PFSK-1 (cell line): ENCODE results near the gene TSC1.

Experiments
- FOXP2 ChIP-seq: optimal IDR thresholded peaks from 2 replicates; pipeline ENCODE3; 2011; ENCODE audit warnings: borderline replicate concordance, control low read depth, inconsistent platforms; ENCODE audit not compliant: insufficient read depth; ENCODE audit errors: extremely low read length, extremely low read depth
- POLR2AphosphoS5 ChIP-seq: IDR thresholded peaks from 2 replicates; pipeline ENCODE4 v1.6.1; 2012; ENCODE audit warnings: low read depth, mild to moderate bottlenecking, control low read depth, low read length, moderate library complexity
- SIN3A ChIP-seq: IDR thresholded peaks from 2 replicates; pipeline ENCODE4 v1.6.1; 2012; ENCODE audit warnings: mild to moderate bottlenecking, low read length, moderate library complexity, borderline replicate concordance; ENCODE audit not compliant: insufficient read depth
- TAF1 ChIP-seq: IDR thresholded peaks from 2 replicates; pipeline ENCODE4 v1.6.1; 2012; ENCODE audit warnings: low read length, control low read depth, borderline replicate concordance; ENCODE audit not compliant: insufficient read depth
- TF ChIP-seq, protein P1 (sequence below), 2 experiments: IDR thresholded peaks; 2 replicates each; pipeline versions ENCODE4 v1.6.1 to v1.8.0; 2011 to 2012; ENCODE audit warnings: low read depth in 2 of 2, low read length in 2 of 2, control low read depth in 1 of 2, inconsistent platforms in 1 of 2, mild to moderate bottlenecking in 1 of 2, moderate library complexity in 1 of 2; ENCODE audit not compliant: insufficient read depth in 1 of 2

Gene TSC1

DNA sequence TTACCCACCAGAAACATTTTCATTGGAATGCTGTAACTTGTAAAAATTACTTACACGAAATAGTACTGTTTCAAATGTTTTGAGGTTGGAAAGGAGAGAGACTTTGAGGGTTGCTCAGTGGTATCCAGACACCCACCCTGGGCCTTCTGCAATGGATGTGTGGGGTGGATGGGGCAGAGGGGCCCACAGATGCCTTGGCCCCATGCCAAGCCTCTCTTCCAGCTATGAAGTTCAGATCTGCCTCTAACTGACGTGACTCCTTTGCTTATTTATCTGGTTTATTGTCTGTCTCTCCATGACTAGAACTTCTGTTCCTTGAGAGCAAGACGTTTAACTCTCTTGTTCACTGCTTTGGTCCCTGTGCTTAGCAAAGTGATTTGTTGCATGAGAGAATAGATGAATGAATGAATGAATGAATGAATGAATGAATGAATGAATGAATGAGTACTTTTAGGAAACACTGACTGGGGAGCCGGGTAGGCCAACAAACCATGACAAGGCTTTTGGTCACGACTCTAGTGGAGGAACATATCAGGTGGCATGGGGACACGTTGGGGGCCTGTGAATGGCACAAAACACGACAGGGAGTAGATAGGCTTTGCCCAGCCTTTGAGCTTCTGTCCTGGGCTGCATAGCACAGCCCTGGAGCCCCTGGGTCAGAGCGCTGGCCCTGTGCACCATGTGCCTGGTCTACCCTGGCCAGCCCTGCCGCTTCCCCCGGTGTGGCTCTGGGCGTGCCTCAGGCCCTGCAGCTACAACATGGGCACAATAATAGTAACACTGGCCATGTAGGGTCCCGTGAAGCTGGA lies 98.1 kb downstream of the TSC1 start:
- TF ChIP-seq SIN3A (no peak), FOXP2 (no peak), POLR2AphosphoS5 (no peak)
- TF ChIP-seq, protein P1, sequence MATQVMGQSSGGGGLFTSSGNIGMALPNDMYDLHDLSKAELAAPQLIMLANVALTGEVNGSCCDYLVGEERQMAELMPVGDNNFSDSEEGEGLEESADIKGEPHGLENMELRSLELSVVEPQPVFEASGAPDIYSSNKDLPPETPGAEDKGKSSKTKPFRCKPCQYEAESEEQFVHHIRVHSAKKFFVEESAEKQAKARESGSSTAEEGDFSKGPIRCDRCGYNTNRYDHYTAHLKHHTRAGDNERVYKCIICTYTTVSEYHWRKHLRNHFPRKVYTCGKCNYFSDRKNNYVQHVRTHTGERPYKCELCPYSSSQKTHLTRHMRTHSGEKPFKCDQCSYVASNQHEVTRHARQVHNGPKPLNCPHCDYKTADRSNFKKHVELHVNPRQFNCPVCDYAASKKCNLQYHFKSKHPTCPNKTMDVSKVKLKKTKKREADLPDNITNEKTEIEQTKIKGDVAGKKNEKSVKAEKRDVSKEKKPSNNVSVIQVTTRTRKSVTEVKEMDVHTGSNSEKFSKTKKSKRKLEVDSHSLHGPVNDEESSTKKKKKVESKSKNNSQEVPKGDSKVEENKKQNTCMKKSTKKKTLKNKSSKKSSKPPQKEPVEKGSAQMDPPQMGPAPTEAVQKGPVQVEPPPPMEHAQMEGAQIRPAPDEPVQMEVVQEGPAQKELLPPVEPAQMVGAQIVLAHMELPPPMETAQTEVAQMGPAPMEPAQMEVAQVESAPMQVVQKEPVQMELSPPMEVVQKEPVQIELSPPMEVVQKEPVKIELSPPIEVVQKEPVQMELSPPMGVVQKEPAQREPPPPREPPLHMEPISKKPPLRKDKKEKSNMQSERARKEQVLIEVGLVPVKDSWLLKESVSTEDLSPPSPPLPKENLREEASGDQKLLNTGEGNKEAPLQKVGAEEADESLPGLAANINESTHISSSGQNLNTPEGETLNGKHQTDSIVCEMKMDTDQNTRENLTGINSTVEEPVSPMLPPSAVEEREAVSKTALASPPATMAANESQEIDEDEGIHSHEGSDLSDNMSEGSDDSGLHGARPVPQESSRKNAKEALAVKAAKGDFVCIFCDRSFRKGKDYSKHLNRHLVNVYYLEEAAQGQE (IDR thresholded peaks at IDR 0.05; ENCODE audit: insufficient read depth in 1 of 2, low read depth in 2 of 2, low read length in 2 of 2), result no peak

DNA sequence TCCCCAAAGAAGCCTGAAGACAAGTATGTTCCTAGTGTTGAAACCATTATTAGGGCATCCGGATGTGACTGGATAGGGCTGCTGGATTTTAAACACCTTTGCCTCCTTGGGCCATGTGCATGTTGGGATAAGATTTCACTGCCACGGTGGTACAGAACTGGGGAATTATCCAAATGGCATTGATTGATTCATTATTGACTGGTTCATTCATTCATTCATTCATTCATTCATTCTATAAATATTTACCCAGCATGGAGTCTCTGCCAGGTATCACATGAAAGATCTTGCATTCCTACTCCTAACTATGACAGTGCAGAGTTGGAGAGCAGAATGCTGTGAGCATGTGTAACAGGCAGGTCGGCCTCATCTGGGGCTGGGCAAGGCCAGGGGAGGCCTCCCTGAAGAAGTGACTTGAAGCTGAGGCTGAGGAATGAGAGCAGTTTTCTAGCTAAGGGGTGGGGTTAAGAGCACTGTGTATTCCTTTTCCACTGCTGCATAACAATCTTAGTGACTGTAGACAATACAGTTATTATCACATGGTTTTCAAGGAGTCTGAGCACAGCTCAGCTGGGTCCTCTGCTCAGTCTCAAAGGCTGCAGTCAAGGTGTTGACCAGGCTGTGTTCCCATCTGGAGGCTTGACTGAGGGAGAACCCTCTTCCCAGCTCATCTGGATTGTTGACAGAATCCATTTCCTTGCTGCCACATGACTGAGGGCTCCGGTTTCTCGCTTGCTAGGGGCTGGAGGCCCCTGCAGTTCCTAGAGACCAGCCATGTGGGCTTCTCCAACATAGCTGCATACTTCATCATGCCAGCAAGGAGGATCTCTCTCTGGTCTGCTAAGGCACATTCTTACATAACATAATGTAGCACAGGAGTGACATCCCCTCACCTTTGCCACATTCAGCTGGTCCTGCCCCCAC lies 102.0 kb downstream of the TSC1 start:
- TF ChIP-seq FOXP2 (no peak), TAF1 (no peak), POLR2AphosphoS5 (no peak), SIN3A (no peak)
- TF ChIP-seq, protein P1 (IDR thresholded peaks at IDR 0.05; ENCODE audit: insufficient read depth in 1 of 2, low read depth in 2 of 2, low read length in 2 of 2), result no peak
